Measurements from ENCODE around the gene OR56B4.

The OR56B4 gene

GRCh38 chr11:6151117-6151516 is 43.6 kb downstream of the OR56B4 start:
- DNase-seq (ENCODE audit: low read depth in 2 of 2) = no peak

GRCh38 chr11:6152126-6152525 is 44.6 kb downstream of the OR56B4 start:
- no peak for DNase-seq (ENCODE audit: low read depth in 2 of 2)

- DNase-seq (ENCODE audit: low read depth in 2 of 2) = no peak
Measured at GRCh38 chr11:6156628-6157359, 49.3 kb downstream of the OR56B4 start.
